HAP-1 (cell line): Measurements from ENCODE around the gene ING4.
A peak's percentile ranks its signal among the peaks of the same experiment; 100 is the strongest.

ENCODE experiments used
- DNase-seq, 2 experiments: peaks; one replicate each; pipeline ENCODE4 v3.0.0-alpha.2; 2016 to 2020; ENCODE audit warnings: low spot score in 2 of 2
- H3K27me3 ChIP-seq: fragments of 250-450 bp; sonication (Bioruptor Pico); 2 replicates; pipeline ENCODE4 v1.5.1; 2020; ENCODE audit warnings: low read depth, mild to moderate bottlenecking, moderate library complexity
- H3K36me3 ChIP-seq: fragments of 250-450 bp; sonication (Bioruptor Pico); replicated peaks from 2 replicates; pipeline ENCODE4 v1.5.1; 2020; ENCODE audit warnings: mild to moderate bottlenecking
- H3K4me1 ChIP-seq: fragments of 250-450 bp; sonication (Bioruptor Pico); 2 replicates; pipeline ENCODE4 v1.5.1; 2020; ENCODE audit warnings: mild to moderate bottlenecking
- H3K4me3 ChIP-seq: fragments of 250-450 bp; sonication (Bioruptor Pico); 2 replicates; pipeline ENCODE4 v1.5.1; 2020; ENCODE audit warnings: mild to moderate bottlenecking, moderate library complexity
- H3K9me3 ChIP-seq: fragments of 250-450 bp; sonication (Bioruptor Pico); 2 replicates; pipeline ENCODE4 v1.5.1; 2020; ENCODE audit warnings: mild to moderate bottlenecking, moderate library complexity
- in situ Hi-C: fragments of 300-500 bp; cut with MboI; formaldehyde crosslinking; loops from 3 replicates; pipeline ENCODE4 v1.14.3; 2020; ENCODE audit warnings: low sequenced_read_pairs, inconsistent platforms, mixed read lengths

The ING4 gene

DNA sequence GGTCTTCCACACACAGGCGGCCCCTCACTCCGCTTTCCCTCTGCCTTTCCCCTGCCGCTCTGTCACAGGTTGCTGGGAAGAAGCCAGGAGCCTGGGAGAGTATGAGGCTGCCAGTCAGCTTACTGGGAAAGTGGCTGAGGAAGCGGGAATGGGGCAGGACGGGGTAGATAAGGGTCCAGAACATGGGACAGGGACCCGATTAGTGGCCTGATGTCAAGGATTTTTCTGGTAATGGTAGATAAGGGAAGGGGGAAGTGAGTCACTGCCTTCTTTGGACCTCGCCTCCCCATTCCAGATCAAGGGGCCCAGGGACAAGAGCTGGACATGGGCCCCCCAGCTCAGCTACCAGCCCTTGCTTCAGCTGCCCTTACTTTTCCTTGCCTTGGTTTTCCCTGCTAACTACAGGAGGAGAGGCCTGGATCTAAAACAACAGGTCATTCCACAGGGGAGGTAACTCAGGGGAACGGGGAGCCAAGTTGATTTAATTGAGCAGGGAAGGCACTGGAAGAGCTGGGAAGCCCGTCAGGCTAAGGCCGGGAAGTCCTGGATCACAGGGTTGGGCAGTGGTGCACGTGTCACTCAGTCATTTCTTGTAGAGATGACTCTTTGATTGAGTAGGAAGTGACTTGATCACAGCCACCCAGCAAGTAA is 23.6 kb downstream of the ING4 start:
- Histone ChIP-seq H3K36me3 (no peaks in the 10 kb centered on the region), H3K27me3 (no peaks in the 10 kb centered on the region), H3K4me3 (no peak overlapping the region), H3K4me1 (no peaks in the 10 kb centered on the region), H3K9me3 (peaks cover 3% of the 10 kb centered on the region; the same call in 1 of the 2 replicates)
- in situ Hi-C loops = no loop called here
- no peak for DNase-seq

DNA sequence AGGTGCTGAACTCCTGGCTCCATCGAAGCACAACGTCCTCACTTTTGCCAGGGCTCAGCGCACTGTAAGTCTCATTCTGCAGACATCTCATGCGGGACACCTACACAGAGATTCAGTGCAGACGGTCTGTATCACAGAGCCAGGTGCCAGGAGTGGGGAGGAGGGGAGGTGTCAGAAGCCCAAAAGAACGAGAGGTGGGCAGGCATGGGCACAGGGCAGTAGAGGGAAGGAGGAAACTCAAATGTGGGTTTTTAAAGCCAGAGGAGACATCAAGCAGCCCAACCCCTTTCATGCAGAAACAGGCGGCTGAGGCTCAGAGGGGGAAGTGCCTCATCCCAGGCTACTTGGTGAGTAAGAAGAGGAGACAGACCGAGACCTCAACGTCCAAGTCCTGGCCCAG is 24.6 kb downstream of the ING4 start:
- H3K4me1 ChIP-seq = no peaks in the 10 kb centered on the region

DNA sequence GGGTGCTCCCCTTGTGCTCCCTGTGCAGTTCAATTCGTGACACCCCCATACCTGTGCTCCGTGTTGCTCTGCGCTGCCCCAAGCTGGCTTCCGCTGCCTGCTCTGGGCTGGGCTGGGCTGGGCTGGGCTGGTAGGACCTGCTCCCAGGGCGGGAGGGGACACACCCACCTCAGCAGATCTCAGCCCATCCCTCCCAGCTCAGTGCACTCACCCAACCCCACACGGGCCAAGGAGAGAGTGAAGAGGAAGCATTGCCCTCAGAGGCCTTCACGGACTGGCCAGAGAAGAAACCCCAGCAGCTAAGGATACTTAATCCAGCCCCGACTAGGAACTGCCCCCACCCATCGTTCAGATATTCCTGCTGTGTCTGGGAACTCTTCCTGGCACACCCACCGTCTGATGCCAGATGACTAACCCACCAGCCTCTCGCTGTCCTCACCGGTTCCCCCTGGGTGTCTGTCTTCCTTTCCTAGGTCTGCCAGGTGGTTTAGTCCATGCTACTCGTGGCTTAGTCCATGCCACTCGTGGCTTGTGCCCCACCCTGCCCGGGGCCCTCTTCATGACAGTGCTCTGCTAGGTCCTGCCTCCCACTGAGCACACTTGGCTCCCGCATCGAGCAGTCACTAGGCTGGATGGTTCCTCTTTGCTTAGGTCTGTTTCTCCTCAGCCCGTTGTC is 26.9 kb downstream of the ING4 start, which contains the start of gene LPAR5:
LPAR5 (minus strand) TSS at position 104 of the 676 bp plus-strand sequence. CDS start 14,711 bp downstream, outside the sequence.
- H3K4me3 ChIP-seq = no peak within 1 kb of the TSS
- H3K4me1 ChIP-seq = no peaks in the 10 kb centered on the region
- H3K9me3 ChIP-seq = no peaks in the 10 kb centered on the region
- H3K36me3 ChIP-seq = no peaks in the 10 kb centered on the region
- in situ Hi-C loops = no loop called here
- no peak for DNase-seq
- H3K27me3 ChIP-seq = no peaks in the 10 kb centered on the region

More for the DNA sequence above, 24.6 kb downstream of the ING4 start:
- Histone ChIP-seq H3K36me3 (no peaks in the 10 kb centered on the region), H3K27me3 (no peaks in the 10 kb centered on the region), H3K4me3 (no peak overlapping the region), H3K9me3 (peaks cover under 1% of the 10 kb centered on the region; the same call in 1 of the 2 replicates)
- no peak for DNase-seq
- in situ Hi-C loops = no loop called here

DNA sequence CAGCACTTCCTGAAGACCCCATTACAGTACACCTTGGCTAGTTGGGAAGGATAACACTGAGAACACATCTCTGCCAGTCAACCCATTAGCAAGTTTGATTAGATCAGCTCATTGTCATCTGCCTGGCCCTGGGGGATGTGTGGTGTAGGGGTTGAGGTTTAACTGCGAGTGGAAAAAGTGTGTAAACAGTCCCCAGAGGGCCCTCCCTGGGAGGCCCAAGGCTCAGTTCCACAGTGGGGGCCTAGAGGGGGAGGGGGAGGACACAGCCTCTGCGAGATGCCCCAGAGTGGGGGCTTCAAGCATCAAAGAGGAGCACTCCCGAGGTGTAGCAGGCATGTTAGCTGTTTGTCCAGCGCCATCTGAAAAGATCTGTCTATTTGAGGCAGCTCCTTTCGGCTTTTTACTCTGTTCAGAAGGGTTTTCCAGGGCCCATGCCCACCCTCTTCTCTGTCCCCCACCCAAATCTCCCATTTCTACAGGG is 27.5 kb downstream of the ING4 start:
- H3K36me3 ChIP-seq = no peaks in the 10 kb centered on the region
- in situ Hi-C loops = no loop called here
- no peaks in the 10 kb centered on the region for H3K27me3 ChIP-seq
- no peaks in the 10 kb centered on the region for H3K4me1 ChIP-seq
- no peaks in the 10 kb centered on the region for H3K9me3 ChIP-seq
- H3K4me3 ChIP-seq = no peak overlapping the region
- DNase-seq = no peak

DNA sequence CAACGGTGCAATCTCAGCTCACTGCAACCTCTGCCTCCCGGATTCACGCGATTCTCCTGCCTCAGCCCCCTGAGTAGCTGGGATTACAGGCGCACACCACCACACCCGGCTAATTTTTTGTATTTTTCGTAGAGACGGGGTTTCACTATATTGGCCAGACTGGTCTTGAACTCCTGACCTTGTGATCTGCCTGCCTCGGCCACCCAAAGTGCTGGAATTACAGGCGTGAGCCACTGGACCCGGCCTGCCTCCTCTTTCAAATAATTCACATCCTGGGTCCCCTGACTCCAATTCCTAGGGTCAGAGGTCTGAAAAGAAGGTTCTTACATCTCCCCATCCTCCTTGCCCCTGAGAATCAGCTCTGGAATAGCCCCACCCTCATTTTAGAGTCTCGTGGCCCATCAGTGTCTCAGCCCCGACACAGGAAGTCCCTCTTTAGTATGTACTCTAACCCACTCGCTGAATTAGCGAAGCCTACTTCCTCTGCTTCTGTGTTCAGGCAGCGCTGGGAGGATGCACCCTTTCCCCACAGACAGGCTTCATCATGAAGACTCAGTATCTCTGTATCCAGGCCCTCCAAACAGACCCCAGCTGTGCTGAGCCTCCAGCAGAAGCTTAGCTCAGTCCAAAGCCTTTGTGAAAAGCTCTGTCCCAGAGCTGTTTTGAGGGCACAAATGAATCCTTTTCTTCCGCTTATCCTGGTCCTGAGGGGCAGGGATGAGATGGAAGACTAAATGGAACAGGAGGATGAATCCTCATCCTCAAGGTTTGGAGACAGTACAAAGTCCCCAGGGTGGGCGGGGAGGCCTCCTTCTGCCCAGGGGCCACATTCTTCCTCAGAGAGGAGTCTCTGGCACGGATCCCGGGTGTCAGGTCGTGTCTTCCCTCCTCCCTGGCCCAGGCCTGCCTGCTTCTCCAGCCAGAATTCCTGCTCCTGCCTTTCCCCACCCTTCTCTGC is 30.6 kb downstream of the ING4 start:
- H3K4me1 ChIP-seq = peaks cover 3% of the 10 kb centered on the region
- no peaks in the 10 kb centered on the region for H3K27me3 ChIP-seq
- H3K9me3 ChIP-seq = no peaks in the 10 kb centered on the region
- H3K4me3 ChIP-seq = no peak overlapping the region
- H3K36me3 ChIP-seq = no peaks in the 10 kb centered on the region
- no peak for DNase-seq
- in situ Hi-C loops = no loop called here

DNA sequence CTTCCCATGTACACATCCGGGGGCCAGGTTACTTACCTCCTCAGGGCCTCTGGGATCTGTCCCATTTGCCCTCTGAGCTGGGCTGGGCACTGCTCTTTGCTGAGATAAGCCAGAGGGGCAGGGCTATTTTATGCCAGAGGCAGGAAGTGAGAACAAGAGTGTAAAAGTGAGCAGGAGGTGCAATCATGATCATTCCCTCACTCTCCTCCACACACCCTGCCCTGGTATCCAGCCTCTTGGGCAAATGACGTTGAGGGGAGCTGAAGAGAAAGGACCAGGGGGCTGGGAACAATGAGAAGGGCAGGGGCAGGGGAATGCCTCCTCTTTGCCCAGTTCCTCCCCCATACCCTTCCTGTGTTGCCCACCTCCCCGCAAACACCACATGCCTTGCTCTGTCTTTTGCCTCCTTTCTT is 31.4 kb downstream of the ING4 start:
- no peak overlapping the region for H3K4me3 ChIP-seq

DNA sequence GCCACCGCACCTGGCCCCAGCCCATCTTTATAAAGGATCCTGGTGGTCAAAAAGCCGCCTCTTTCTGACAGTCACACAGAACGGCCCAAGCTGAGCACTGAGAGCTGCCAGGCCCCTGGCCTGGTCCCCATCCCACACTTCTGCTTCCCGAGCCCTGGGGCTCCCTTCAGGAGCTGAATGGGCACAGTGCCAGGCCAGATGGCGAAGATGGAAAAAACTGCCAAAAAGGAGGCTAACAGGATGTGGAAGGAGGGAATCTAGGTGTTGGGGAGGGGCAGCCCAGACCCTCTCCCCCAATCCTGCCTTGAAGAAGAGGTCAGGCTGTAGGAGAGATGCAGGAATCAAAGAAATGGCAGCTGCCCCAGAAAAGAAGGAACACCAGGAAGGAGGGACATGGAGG is 32.2 kb downstream of the ING4 start:
- no peak for DNase-seq
- H3K4me1 ChIP-seq = peaks cover 3% of the 10 kb centered on the region
- in situ Hi-C loops = no loop called here
- no peaks in the 10 kb centered on the region for H3K9me3 ChIP-seq
- H3K36me3 ChIP-seq = no peaks in the 10 kb centered on the region
- H3K27me3 ChIP-seq = no peaks in the 10 kb centered on the region
- H3K4me3 ChIP-seq = no peak overlapping the region

More for the DNA sequence above, 31.4 kb downstream of the ING4 start:
- peaks cover 3% of the 10 kb centered on the region for H3K4me1 ChIP-seq
- no peaks in the 10 kb centered on the region for H3K36me3 ChIP-seq
- in situ Hi-C loops = no loop called here
- no peaks in the 10 kb centered on the region for H3K9me3 ChIP-seq
- H3K27me3 ChIP-seq = no peaks in the 10 kb centered on the region
- no peak for DNase-seq

DNA sequence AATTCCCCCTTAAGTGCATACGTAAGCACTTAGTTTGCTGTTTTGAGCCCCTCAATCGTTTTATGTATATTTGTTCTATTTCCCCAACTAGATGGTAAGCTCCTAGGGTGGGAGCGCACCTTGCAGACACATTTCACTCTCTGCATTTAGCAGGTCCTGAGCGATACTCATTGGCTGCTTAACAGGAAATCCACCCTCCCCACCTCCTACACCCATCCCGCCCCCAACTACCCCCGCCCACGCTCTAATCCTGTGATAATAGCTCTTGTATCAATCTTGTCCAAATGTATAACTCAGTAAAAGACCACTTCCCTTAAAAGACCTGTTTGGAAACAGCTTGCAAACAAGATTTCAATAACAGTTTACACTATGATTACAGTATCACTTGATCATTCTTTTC is 35.3 kb downstream of the ING4 start:
- no peaks in the 10 kb centered on the region for H3K27me3 ChIP-seq
- H3K36me3 ChIP-seq = no peaks in the 10 kb centered on the region
- no peak overlapping the region for H3K4me3 ChIP-seq
- in situ Hi-C loops = no loop called here
- DNase-seq = peak; percentile 51 to 59
- peaks cover 3% of the 10 kb centered on the region for H3K4me1 ChIP-seq
- no peaks in the 10 kb centered on the region for H3K9me3 ChIP-seq

DNA sequence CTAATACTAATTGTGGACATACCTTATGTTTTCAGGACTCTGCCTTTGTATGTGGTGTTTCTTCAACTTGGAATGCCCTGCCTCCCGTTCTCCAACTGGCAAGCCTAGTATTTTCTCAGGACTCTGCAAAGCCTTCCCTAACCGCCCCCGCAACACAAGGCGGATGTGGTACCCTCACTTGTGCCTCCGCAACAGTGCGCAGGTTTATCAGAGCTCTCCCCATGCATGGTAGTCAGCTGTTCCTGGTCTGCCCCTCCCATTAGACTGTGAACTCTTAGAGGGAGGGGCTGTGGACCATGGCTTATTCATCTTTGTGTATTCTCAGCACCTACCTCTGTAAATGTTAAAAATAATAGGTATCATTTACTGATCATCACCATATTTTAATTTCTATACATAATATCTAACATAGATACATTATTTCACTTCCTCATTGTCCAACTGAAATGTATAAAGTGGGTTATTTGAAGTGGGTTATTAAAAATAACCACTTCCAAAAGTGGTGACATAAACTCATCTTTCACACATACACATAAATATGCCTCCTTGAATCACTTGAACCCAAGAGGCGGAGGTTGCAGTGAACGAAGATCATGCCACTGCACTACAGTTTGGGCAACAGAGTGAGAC is 36.1 kb downstream of the ING4 start:
- in situ Hi-C loops = no loop called here
- DNase-seq = no peak
- Histone ChIP-seq H3K4me1 (peaks cover 3% of the 10 kb centered on the region), H3K4me3 (no peak overlapping the region), H3K36me3 (no peaks in the 10 kb centered on the region), H3K9me3 (no peaks in the 10 kb centered on the region), H3K27me3 (no peaks in the 10 kb centered on the region)

DNA sequence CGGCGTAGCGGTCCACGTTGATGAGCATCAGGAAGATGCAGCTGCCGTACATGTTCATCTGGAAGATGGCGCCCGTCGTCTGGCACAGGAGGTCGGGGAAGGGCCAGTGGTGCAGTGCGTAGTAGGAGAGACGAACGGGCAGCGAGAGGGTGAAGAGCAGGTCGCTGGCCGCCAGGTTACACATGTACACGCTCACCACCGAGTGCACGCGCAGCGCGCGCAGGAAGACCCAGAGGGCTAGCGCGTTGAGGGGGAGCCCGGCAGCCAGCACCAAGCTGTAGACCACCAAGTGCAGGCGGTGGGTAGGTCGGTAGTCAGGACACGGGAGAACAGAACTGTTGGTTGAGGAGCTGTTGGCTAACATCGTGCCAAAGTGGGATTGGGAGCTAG is 42.0 kb downstream of the ING4 start:
- Histone ChIP-seq H3K36me3 (no peaks in the 10 kb centered on the region), H3K4me1 (no peaks in the 10 kb centered on the region), H3K9me3 (no peaks in the 10 kb centered on the region), H3K4me3 (no peak overlapping the region), H3K27me3 (no peaks in the 10 kb centered on the region)
- in situ Hi-C loops = no loop called here
- DNase-seq = no peak

DNA sequence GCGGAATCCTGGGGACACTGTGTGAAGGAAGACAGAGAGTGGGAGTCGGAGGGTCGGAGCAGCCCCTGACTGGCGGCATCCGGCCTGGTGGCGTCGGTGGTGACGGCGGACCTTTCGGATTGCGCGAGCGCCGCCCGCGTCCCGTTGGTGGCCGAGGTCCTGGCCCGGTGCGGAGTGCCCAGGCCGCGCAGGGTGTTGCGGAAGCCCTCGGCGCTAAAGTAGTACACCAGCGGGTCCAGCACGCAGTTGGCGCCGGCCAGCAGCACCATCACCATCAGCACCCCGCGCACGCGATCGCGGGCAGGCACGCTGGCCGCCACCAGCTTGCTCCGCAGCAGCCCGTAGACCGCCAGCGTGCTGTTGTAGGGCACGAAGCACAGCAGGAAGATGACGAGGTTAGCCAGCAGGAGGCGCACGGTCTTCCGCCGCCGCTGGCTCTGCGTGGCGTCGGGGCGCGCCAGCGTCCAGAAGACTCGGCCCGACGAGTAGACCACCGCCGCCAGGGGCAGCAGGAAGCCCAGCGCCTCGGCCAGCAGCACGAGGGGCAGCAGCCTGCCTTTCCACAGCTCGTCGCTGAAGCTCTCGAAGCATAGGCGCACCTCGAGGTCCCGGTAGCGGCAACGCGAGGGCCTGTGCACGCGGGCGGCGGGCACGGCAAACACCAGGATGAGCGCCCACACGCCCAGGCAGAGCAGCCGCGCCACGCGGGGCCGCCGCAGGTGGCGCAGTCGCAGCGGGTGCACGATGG is 42.6 kb downstream of the ING4 start:
- Histone ChIP-seq H3K36me3 (no peaks in the 10 kb centered on the region), H3K9me3 (no peaks in the 10 kb centered on the region), H3K4me3 (no peak overlapping the region), H3K27me3 (no peaks in the 10 kb centered on the region), H3K4me1 (no peaks in the 10 kb centered on the region)
- in situ Hi-C loops = no loop called here
- no peak for DNase-seq

DNA sequence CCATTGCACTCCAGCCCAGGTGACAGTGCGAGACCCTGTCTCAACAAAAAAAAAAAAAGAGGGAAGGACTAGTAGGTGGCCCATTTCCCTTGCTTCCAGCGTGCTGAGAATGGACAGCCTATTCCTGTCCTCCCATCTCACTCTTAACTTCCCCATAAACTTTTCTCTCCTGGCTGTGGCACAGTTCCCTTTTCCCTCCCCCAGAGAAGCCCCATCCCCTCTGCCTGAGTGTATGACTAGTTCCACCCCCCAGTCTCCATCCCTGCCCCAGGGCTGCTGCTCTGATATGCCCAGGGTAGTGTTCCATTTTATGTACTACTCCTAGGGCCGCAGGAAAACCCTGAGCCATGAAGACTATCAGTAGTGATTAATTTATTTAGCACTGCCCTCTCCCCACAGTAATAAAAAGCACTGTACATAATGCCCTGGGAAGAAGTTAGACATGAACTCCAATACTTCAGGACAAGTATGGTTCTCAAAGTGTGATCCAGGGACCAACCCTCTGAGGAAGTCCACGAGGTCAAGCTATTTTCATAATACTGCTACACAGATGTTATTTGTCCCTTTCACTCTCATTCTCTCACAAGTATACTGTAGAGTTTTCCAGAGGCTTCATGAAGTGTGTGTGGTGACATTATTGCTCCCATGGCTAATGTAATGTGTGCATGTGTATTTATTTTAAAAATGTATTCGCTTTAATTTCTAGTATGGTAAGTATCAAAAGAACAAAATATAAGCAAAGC is 44.3 kb downstream of the ING4 start:
- Histone ChIP-seq H3K4me1 (peaks cover 5% of the 10 kb centered on the region), H3K36me3 (no peaks in the 10 kb centered on the region), H3K9me3 (no peaks in the 10 kb centered on the region), H3K27me3 (no peaks in the 10 kb centered on the region), H3K4me3 (no peak overlapping the region)
- in situ Hi-C loops = no loop called here
- DNase-seq = no peak
